T-cell (primary cell): ENCODE data around the gene FSTL4. TPM values are rescaled to one million over a fixed set of nuclear protein-coding genes. Genes with fewer than 3 reads are reported as not detected.

Source experiments
- ATAC-seq, 4 experiments: fragments of 200-7000 bp in 3 of 4; fragments of 150-1000 bp in 1 of 4; cut with Tn5 transposase; replicated peaks in 1 of 4; 1 replicate in 3 of 4; 2 replicates in 1 of 4; pipeline ENCODE4 v1.10.0; 2021; ENCODE audit warnings: moderate library complexity in 3 of 4, mild to moderate bottlenecking in 2 of 4, moderate number of reproducible peaks in 1 of 4
- CTCF ChIA-PET, 2 donors: fragments of 300-600 bp; sonication (Branson Sonifier 250); formaldehyde crosslinking; loops; one replicate each; lab custom pipeline; 2022; ENCODE audit warnings: antibody characterized with exemption in 2 of 2; lab: Charles Lee
- POLR2A ChIA-PET, 2 donors: fragments of 300-600 bp; sonication (Branson Sonifier 250); formaldehyde crosslinking; loops; one replicate each; lab custom pipeline; 2022; ENCODE audit warnings: antibody characterized with exemption in 2 of 2; lab: Charles Lee
- DNase-seq, 35 experiments: peaks; one replicate each; pipeline versions ENCODE4 v3.0.0 to v3.0.0-alpha.2; 2013 to 2023
- H3K27ac ChIP-seq: one replicate; pipeline ENCODE4 v1.5.1; 2013; ENCODE audit warnings: low read length
- H3K27me3 ChIP-seq, 2 experiments: replicated peaks in 1 of 2; 1 replicate in 1 of 2; 2 replicates in 1 of 2; pipeline versions ENCODE4 v1.6.1 to v1.7.0; 2013; ENCODE audit warnings: low read length in 1 of 2, mixed read lengths in 1 of 2; ENCODE audit not compliant: control insufficient read depth in 2 of 2, insufficient read depth in 2 of 2; ENCODE audit errors: extremely low read depth in 1 of 2
- H3K36me3 ChIP-seq, 2 donors: 1 replicate in 1 of 2; 2 replicates in 1 of 2; pipeline versions ENCODE4 v1.6.1 to v1.7.0; 2013; ENCODE audit warnings: low read length in 1 of 2; ENCODE audit not compliant: control insufficient read depth in 2 of 2, insufficient read depth in 1 of 2; ENCODE audit errors: extremely low read depth in 1 of 2
- H3K4me1 ChIP-seq, 2 experiments: 1 replicate in 1 of 2; 2 replicates in 1 of 2; pipeline versions ENCODE4 v1.6.1 to v1.7.0; 2013; ENCODE audit warnings: low read length in 2 of 2, mixed read lengths in 1 of 2; ENCODE audit not compliant: insufficient read depth in 2 of 2, control insufficient read depth in 1 of 2; ENCODE audit errors: extremely low read depth in 1 of 2
- H3K4me3 ChIP-seq, 2 donors: 1 replicate in 1 of 2; 2 replicates in 1 of 2; pipeline versions ENCODE4 v1.5.1 to v1.7.0; 2013; ENCODE audit warnings: mild to moderate bottlenecking in 2 of 2, low read length in 1 of 2, moderate library complexity in 1 of 2; ENCODE audit not compliant: control insufficient read depth in 1 of 2; ENCODE audit errors: extremely low read depth in 1 of 2
- H3K9me3 ChIP-seq: 2 replicates; pipeline ENCODE4 v1.7.0; 2013
- H3K27ac Mint-ChIP-seq, 2 donors: one replicate each; pipeline ENCODE4 v1.8.0; 2020 to 2021; ENCODE audit warnings: mild to moderate bottlenecking in 2 of 2, mixed read lengths in 2 of 2
- H3K27me3 Mint-ChIP-seq, 2 donors: one replicate each; pipeline ENCODE4 v1.8.0; 2021 to 2022; ENCODE audit warnings: mixed read lengths in 2 of 2
- H3K36me3 Mint-ChIP-seq: one replicate; pipeline ENCODE4 v1.8.0; 2021; ENCODE audit warnings: mixed read lengths
- H3K4me1 Mint-ChIP-seq, 3 donors: one replicate each; pipeline ENCODE4 v1.8.0; 2020 to 2022; ENCODE audit warnings: mixed read lengths in 3 of 3, mild to moderate bottlenecking in 1 of 3
- H3K4me3 Mint-ChIP-seq, 3 donors: one replicate each; pipeline ENCODE4 v1.8.0; 2020 to 2022; ENCODE audit warnings: mild to moderate bottlenecking in 3 of 3, mixed read lengths in 3 of 3, moderate library complexity in 3 of 3
- H3K9me3 Mint-ChIP-seq, 3 donors: one replicate each; pipeline ENCODE4 v1.8.0; 2020 to 2022; ENCODE audit warnings: mixed read lengths in 3 of 3
- WGBS: methylation state at CpG from one replicate; pipeline ENCODE4 v1.1.5; 2013; ENCODE audit warnings: missing lambda C conversion rate; ENCODE audit not compliant: insufficient coverage; 5-methylcytosine and 5-hydroxymethylcytosine counted together
- total RNA-seq, 35 experiments: library from RNA in 6 of 35; stranded (reverse) in 6 of 35; fragments of 120-200 nt in 1 of 35; gene quantifications; one replicate each; pipeline versions ENCODE4 v1.2.1 to v1.2.4 and lab custom pipeline; 2013 to 2026

FSTL4 gene
- total RNA-seq, 5 donors from 2014 or later (not counting 1 experiment from before 2014, with no cell fraction given): 1.6 TPM; not detected in 3

- H3K4me1 ChIP-seq: no peaks in the 10 kb centered on the region
- DNase-seq: no peak
- no peak overlapping the region for H3K27ac ChIP-seq
- no peaks in the 10 kb centered on the region for H3K9me3 ChIP-seq
- Mint-ChIP-seq H3K36me3 (no peaks in the 10 kb centered on the region), H3K4me1 (no peaks in the 10 kb centered on the region), H3K9me3 (no peaks in the 10 kb centered on the region), H3K4me3 (no peak overlapping the region), H3K27me3 (peaks cover 10 to 12% of the 10 kb centered on the region in 2 donors), H3K27ac (no peak overlapping the region)
- H3K36me3 ChIP-seq: no peaks in the 10 kb centered on the region
- ChIA-PET CTCF (no interaction called here), POLR2A (no interaction called here)
- 92% methylated on average over 7 of the region's 9 CpGs for WGBS
- H3K4me3 ChIP-seq: no peak overlapping the region
- ATAC-seq: no peak
- H3K27me3 ChIP-seq: peaks cover 0 to 21% of the 10 kb centered on the region in 2 experiments
Measured at GRCh38 chr5:133387621-133388020, 224.7 kb downstream of the FSTL4 start.

GRCh38 chr5:133387091-133387490 is 225.2 kb downstream of the FSTL4 start:
- Mint-ChIP-seq H3K4me3 (no peak overlapping the region), H3K9me3 (no peaks in the 10 kb centered on the region), H3K27ac (no peak overlapping the region), H3K4me1 (no peaks in the 10 kb centered on the region), H3K36me3 (no peaks in the 10 kb centered on the region), H3K27me3 (peaks cover 12 to 14% of the 10 kb centered on the region in 2 donors)
- H3K27me3 ChIP-seq: peaks cover 0 to 21% of the 10 kb centered on the region in 2 experiments
- WGBS: 78% methylated on average over 3 of the region's 4 CpGs
- H3K4me3 ChIP-seq: no peak overlapping the region
- H3K27ac ChIP-seq: no peak overlapping the region
- DNase-seq (no peak), ATAC-seq (no peak)
- H3K36me3 ChIP-seq: no peaks in the 10 kb centered on the region
- CTCF ChIA-PET: no interaction called here
- no peaks in the 10 kb centered on the region for H3K4me1 ChIP-seq
- POLR2A ChIA-PET: no interaction called here
- H3K9me3 ChIP-seq: no peaks in the 10 kb centered on the region

- ATAC-seq (no peak), DNase-seq (no peak)
- H3K9me3 ChIP-seq: no peaks in the 10 kb centered on the region
- no peaks in the 10 kb centered on the region for H3K4me1 ChIP-seq
- no peak overlapping the region for H3K27ac ChIP-seq
- peaks cover 12 to 14% of the 10 kb centered on the region in 2 donors for H3K27me3 Mint-ChIP-seq
- no peaks in the 10 kb centered on the region for H3K36me3 ChIP-seq
- no peaks in the 10 kb centered on the region for H3K9me3 Mint-ChIP-seq
- H3K4me1 Mint-ChIP-seq: no peaks in the 10 kb centered on the region
- no peak overlapping the region for H3K4me3 Mint-ChIP-seq
- CTCF ChIA-PET: no interaction called here
- POLR2A ChIA-PET: no interaction called here
- H3K27me3 ChIP-seq: peaks cover 0 to 24% of the 10 kb centered on the region in 2 experiments
- H3K4me3 ChIP-seq: no peak overlapping the region
- 56% methylated on average over 7 of the region's 10 CpGs for WGBS
- no peaks in the 10 kb centered on the region for H3K36me3 Mint-ChIP-seq
- H3K27ac Mint-ChIP-seq: no peak overlapping the region
Measured at GRCh38 chr5:133386662-133387061, 225.7 kb downstream of the FSTL4 start.

GRCh38 chr5:133385346-133385745 is 227.0 kb downstream of the FSTL4 start:
- Histone ChIP-seq H3K4me3 (no peak overlapping the region), H3K27me3 (peaks cover 0 to 22% of the 10 kb centered on the region in 2 experiments), H3K36me3 (no peaks in the 10 kb centered on the region), H3K9me3 (no peaks in the 10 kb centered on the region), H3K27ac (no peak overlapping the region), H3K4me1 (no peaks in the 10 kb centered on the region)
- ChIA-PET CTCF (no interaction called here), POLR2A (no interaction called here)
- Mint-ChIP-seq H3K27ac (no peak overlapping the region), H3K36me3 (no peaks in the 10 kb centered on the region), H3K27me3 (peaks cover 12 to 14% of the 10 kb centered on the region in 2 donors), H3K4me3 (no peak overlapping the region), H3K4me1 (no peaks in the 10 kb centered on the region), H3K9me3 (no peaks in the 10 kb centered on the region)
- DNase-seq: no peak
- ATAC-seq: no peak
- 100% methylated on average over 2 of the region's 5 CpGs for WGBS

DNA sequence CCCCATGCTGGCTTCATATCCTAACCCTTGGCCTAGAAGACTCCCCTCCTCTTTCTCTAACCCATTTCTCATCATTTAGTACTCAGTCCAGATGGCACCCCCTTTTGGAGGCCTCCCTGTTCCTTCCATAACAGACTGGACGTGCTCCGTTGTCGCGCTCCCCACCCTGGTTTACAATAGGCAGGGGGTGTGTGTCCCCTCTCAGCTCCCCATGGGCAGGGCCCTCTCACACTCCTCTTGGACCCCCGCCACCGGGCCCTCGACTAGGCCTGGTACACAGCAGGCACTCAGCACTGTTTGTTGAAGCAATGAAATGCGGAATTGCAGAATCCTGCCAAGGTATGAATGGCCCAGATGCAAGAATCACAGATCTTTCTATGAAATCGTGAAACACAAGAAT is 227.4 kb downstream of the FSTL4 start:
- Histone ChIP-seq H3K27me3 (peaks cover 0 to 21% of the 10 kb centered on the region in 2 experiments), H3K36me3 (no peaks in the 10 kb centered on the region), H3K9me3 (no peaks in the 10 kb centered on the region), H3K4me3 (no peak overlapping the region), H3K27ac (no peak overlapping the region), H3K4me1 (no peaks in the 10 kb centered on the region)
- POLR2A ChIA-PET: no interaction called here
- CTCF ChIA-PET: no interaction called here
- Mint-ChIP-seq H3K9me3 (no peaks in the 10 kb centered on the region), H3K4me1 (no peaks in the 10 kb centered on the region), H3K4me3 (no peak overlapping the region), H3K36me3 (no peaks in the 10 kb centered on the region), H3K27ac (no peak overlapping the region), H3K27me3 (peaks cover 12 to 14% of the 10 kb centered on the region in 2 donors)
- DNase-seq: peak in 1 of 35 experiments; percentile 9
- ATAC-seq: no peak
- 85% methylated on average over 9 of the region's 9 CpGs for WGBS

- Mint-ChIP-seq H3K4me1 (no peaks in the 10 kb centered on the region), H3K9me3 (no peaks in the 10 kb centered on the region), H3K27me3 (peaks cover 10 to 11% of the 10 kb centered on the region in 2 donors), H3K36me3 (no peaks in the 10 kb centered on the region), H3K4me3 (no peak overlapping the region), H3K27ac (no peak overlapping the region)
- Histone ChIP-seq H3K27me3 (peaks cover 0 to 21% of the 10 kb centered on the region in 2 experiments), H3K36me3 (no peaks in the 10 kb centered on the region), H3K4me1 (no peaks in the 10 kb centered on the region), H3K4me3 (no peak overlapping the region), H3K27ac (no peak overlapping the region), H3K9me3 (no peaks in the 10 kb centered on the region)
- WGBS: 75% methylated on average over 10 of the region's 12 CpGs
- CTCF ChIA-PET: interaction anchor here in 1 of 2 donors (0.6 kb wide), 1 partner anchor 145 kb away, joined by 3 read pairs; no protein-coding TSS in a partner anchor
- POLR2A ChIA-PET: no interaction called here
- ATAC-seq: no peak
- peak in 1 of 35 experiments; percentile 16 for DNase-seq
Measured at GRCh38 chr5:133384120-133384855, 228.1 kb downstream of the FSTL4 start.
